ENCODE measurements around the gene WDR33. TPM values are rescaled to one million over a fixed set of nuclear protein-coding genes. Genes with fewer than 3 reads are reported as not detected.
"Not testable (repeated sequence)": the region's sequence is repeated elsewhere in the genome, so short reads cannot be mapped to it uniquely, and the experiment has no call there.

The WDR33 gene
- total RNA-seq, 2 experiments from 2014 or later: 71.4 to 74.6 TPM

DNA sequence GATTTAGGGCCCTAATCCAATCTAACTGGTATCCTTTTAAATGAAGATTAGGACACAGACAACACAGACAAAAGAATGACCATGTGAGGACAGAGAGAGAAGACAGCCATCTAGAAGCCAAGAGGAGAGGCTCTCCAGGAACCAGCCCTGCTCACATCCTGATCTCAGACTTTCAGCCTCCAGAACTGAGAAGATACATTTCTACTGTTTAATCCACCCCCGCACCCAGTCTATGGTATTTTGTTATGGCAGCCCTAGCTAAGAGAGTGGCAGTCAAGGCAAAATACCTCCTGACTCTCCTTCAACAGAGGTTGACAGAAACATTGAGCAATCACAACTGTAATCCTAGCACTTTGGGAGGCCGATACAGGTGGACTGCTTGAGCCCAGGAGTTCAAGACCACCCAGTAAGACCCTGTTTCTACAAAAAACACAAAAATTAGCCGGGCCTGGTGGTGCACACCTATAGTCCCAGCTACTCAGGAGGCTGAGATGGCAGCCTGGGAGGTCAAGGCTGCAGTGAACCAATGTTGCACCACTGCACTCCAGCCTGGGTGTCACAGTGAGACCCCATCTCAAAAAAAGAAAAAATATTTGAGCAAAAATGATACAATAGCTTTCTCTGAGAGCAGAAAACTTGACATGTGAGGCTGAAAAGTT is 34.7 kb downstream of the WDR33 start:
- peaks cover 52% of the 10 kb centered on the region for H3K4me1 Mint-ChIP-seq (ENCODE audit: low read depth)
- no peaks in the 10 kb centered on the region for H3K9me3 Mint-ChIP-seq
- H3K27me3 Mint-ChIP-seq: no peaks in the 10 kb centered on the region
- ATAC-seq (no peak), DNase-seq (peak; percentile 8)
- ChIA-PET POLR2A (interaction anchor here (1.5 to 1.9 kb wide), 2 partner anchors 13 to 22 kb away, joined by 4 to 5 read pairs; no protein-coding TSS in a partner anchor), CTCF (interaction anchor here (1.1 kb wide), 1 partner anchor 9 kb away, joined by 3 read pairs; no protein-coding TSS in a partner anchor)
- peaks cover 17% of the 10 kb centered on the region for H3K36me3 Mint-ChIP-seq (ENCODE audit: low read depth)
- H3K27ac Mint-ChIP-seq: peak overlapping the region; percentile 62
- no peak for TF ChIP-seq CTCF (IDR thresholded peaks at IDR 0.05)
- H3K4me3 Mint-ChIP-seq: no peak overlapping the region
- intact Hi-C loops (cut with micrococcal nuclease): no loop called here

DNA sequence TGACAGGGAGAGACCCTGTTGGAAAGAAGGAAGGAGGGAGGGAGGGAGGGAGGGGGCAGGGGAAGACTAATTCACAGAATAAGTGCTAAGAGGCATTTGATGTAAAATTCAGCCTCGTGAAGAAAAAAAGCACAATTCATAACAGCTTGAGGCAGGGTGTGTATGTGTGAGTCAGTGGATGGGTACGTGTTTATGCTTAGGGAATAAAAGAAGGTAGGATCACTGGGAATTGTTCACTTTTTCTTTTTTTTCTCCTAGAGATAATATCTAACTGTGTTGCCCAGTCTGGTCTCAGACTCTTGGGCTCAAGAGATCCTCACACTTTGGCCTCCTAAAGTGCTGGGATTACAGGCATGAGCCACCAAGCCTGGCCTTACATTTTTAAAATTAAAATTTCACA is 39.2 kb downstream of the WDR33 start:
- Mint-ChIP-seq H3K9me3 (no peaks in the 10 kb centered on the region), H3K27ac (no peak overlapping the region), H3K4me3 (no peak overlapping the region), H3K4me1 (ENCODE audit: low read depth) (peaks cover 23% of the 10 kb centered on the region), H3K36me3 (ENCODE audit: low read depth) (peaks cover 18% of the 10 kb centered on the region), H3K27me3 (no peaks in the 10 kb centered on the region)
- CTCF ChIA-PET: no interaction called here
- intact Hi-C loops (cut with micrococcal nuclease): no loop called here
- no peak for TF ChIP-seq CTCF (IDR thresholded peaks at IDR 0.05)
- ATAC-seq (no peak), DNase-seq (no peak)
- POLR2A ChIA-PET: no interaction called here

DNA sequence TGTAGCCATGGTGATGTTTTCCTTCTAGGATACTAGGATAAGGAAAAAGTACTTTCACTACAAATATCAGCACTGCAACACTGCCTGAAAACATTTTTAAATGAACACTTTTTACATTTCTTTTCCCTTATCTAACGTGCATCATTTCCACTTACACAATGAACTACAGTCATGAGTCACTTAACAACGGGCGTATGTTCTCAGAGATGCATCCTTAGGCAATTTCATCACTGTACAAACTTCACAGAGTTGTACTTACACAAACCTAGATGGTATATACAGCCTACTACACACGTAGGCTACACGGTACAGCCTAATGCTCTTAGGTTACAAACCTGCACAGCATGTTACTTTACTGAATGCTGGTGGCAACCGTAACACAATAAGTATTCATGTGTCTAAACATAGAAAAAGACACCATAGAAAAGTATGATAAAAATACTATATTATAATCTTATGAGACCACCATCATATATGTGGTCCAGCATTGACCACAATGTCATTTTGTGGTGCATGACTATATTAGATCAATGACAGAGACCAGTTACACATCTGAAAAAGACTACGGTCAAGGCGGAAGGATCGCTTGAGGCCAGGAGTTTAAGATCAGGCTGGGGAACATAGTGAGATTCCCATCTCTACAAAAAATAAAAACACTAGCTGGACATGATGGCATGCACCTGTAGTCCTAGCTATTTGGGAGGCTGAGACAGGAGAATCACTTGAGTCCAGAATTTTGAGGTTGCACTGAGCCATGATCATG is 39.8 kb downstream of the WDR33 start:
- DNase-seq (no peak), ATAC-seq (no peak)
- Mint-ChIP-seq H3K4me1 (ENCODE audit: low read depth) (peaks cover 17% of the 10 kb centered on the region), H3K27ac (no peak overlapping the region), H3K4me3 (no peak overlapping the region), H3K9me3 (no peaks in the 10 kb centered on the region), H3K36me3 (ENCODE audit: low read depth) (peaks cover 20% of the 10 kb centered on the region), H3K27me3 (no peaks in the 10 kb centered on the region)
- intact Hi-C loops (cut with micrococcal nuclease): no loop called here
- CTCF ChIA-PET: no interaction called here
- no peak for TF ChIP-seq CTCF (IDR thresholded peaks at IDR 0.05)
- POLR2A ChIA-PET: no interaction called here

DNA sequence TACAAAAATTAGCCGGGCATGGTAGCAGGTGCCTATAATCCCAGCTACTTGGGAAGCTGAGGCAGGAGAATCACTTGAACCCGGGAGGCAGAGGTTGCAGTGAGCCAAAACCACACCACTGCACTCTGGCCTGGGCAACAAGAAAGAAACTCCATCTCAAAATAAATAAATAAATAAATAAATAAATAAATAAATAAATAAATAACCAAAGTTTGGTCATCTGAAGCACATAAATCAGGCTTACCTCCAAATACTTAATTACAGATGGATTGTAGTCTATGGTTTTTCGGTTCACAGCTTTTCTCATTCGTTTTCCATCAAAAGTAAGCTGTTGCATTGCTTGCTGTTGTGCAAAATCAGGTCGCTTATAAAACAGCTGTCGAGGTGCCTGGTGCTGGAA is 40.4 kb downstream of the WDR33 start:
- H3K27ac Mint-ChIP-seq; H3K27me3 Mint-ChIP-seq; ATAC-seq; DNase-seq; intact Hi-C loops (cut with micrococcal nuclease); H3K9me3 Mint-ChIP-seq; CTCF ChIA-PET; POLR2A ChIA-PET; H3K4me3 Mint-ChIP-seq: not testable (repeated sequence)
- Mint-ChIP-seq H3K4me1 (ENCODE audit: low read depth) (peaks cover 10% of the 10 kb centered on the region), H3K36me3 (ENCODE audit: low read depth) (peaks cover 19% of the 10 kb centered on the region)

GRCh38 chr2:127769587-127769986 is 41.4 kb downstream of the WDR33 start:
- H3K9me3 Mint-ChIP-seq: no peaks in the 10 kb centered on the region
- H3K4me1 Mint-ChIP-seq (ENCODE audit: low read depth): peaks cover 7% of the 10 kb centered on the region
- H3K4me3 Mint-ChIP-seq: no peak overlapping the region
- peak overlapping the region; percentile 62 for H3K27ac Mint-ChIP-seq
- DNase-seq (no peak), ATAC-seq (no peak)
- POLR2A ChIA-PET: no interaction called here
- intact Hi-C loops (cut with micrococcal nuclease): no loop called here
- CTCF ChIA-PET: no interaction called here
- H3K36me3 Mint-ChIP-seq (ENCODE audit: low read depth): peaks cover 21% of the 10 kb centered on the region
- no peak for TF ChIP-seq CTCF (IDR thresholded peaks at IDR 0.05)
- H3K27me3 Mint-ChIP-seq: no peaks in the 10 kb centered on the region
